Fibroblast of lung (primary cell): ENCODE data around the gene SULT4A1. TPM values are rescaled to one million over a fixed set of nuclear protein-coding genes. Genes with fewer than 3 reads are reported as not detected.

ENCODE experiments used
- DNase-seq, 2 donors: peaks; one replicate each; pipeline versions ENCODE4 v3.0.0 to v3.0.0-alpha.2; 2010; ENCODE audit warnings: low read depth in 2 of 2
- H2AFZ ChIP-seq: 2 replicates; pipeline ENCODE4 v1.5.1; 2012; ENCODE audit warnings: low read length, control low read depth, inconsistent platforms
- H3K27ac ChIP-seq: 2 replicates; pipeline ENCODE4 v1.5.1; 2011; ENCODE audit warnings: low read length, control low read depth; ENCODE audit not compliant: insufficient read depth
- H3K27me3 ChIP-seq: 2 replicates; pipeline ENCODE4 v1.5.1; 2011; ENCODE audit warnings: mild to moderate bottlenecking, low read length; ENCODE audit not compliant: control insufficient read depth, insufficient read depth
- H3K36me3 ChIP-seq: 2 replicates; pipeline ENCODE4 v1.5.1; 2011; ENCODE audit warnings: low read length; ENCODE audit not compliant: control insufficient read depth, insufficient read depth
- H3K4me1 ChIP-seq: 2 replicates; pipeline ENCODE4 v1.5.1; 2011; ENCODE audit warnings: low read length; ENCODE audit not compliant: control insufficient read depth, insufficient read depth; ENCODE audit errors: extremely low read depth
- H3K4me2 ChIP-seq: 2 replicates; pipeline ENCODE4 v1.5.1; 2011; ENCODE audit warnings: low read length, control low read depth; ENCODE audit not compliant: insufficient read depth; ENCODE audit errors: extremely low read depth
- H3K4me3 ChIP-seq, 4 experiments: fragments of 200-600 bp in 1 of 4; sonication (generic) in 1 of 4; replicated peaks in 1 of 4; 2 replicates each; pipeline ENCODE4 v1.5.1; 2011 to 2016; ENCODE audit warnings: low read length in 4 of 4, low read depth in 3 of 4, mild to moderate bottlenecking in 3 of 4, control low read depth in 2 of 4, inconsistent platforms in 1 of 4, mixed read lengths in 1 of 4; ENCODE audit not compliant: insufficient read depth in 1 of 4; ENCODE audit errors: control extremely low read depth in 1 of 4
- H3K79me2 ChIP-seq: 2 replicates; pipeline ENCODE4 v1.5.1; 2012; ENCODE audit warnings: mild to moderate bottlenecking, low read length, inconsistent platforms; ENCODE audit not compliant: control insufficient read depth, insufficient read depth
- H3K9ac ChIP-seq: 2 replicates; pipeline ENCODE4 v1.5.1; 2011; ENCODE audit warnings: mild to moderate bottlenecking, low read length, control low read depth; ENCODE audit not compliant: insufficient read depth
- H3K9me3 ChIP-seq: 2 replicates; pipeline ENCODE4 v1.5.1; 2012; ENCODE audit warnings: low read depth, low read length; ENCODE audit not compliant: control insufficient read depth, insufficient read depth
- H4K20me1 ChIP-seq: 2 replicates; pipeline ENCODE4 v1.5.1; 2011; ENCODE audit warnings: low read length; ENCODE audit not compliant: control insufficient read depth, insufficient read depth; ENCODE audit errors: extremely low read depth
- EZH2 ChIP-seq: IDR thresholded peaks from 2 replicates; pipeline ENCODE4 v1.5.1; 2012; ENCODE audit warnings: low read length, control low read depth, mild to moderate bottlenecking; ENCODE audit errors: missing control alignments
- polyA plus RNA-seq, 2 donors: library from polyadenylated mRNA; depleted of rRNA in 1 of 2; stranded (reverse) in 1 of 2; unstranded in 1 of 2; fragments of >200 nt; gene quantifications; 2 replicates each; pipeline ENCODE4 v1.2.1, GENCODE V29; 2011 to 2012; ENCODE audit warnings: missing spikeins in 1 of 2
- total RNA-seq: library from RNA; depleted of rRNA; stranded (reverse); fragments of >200 nt; gene quantifications from 2 replicates; pipeline ENCODE4 v1.2.1, GENCODE V29; 2014
- TF ChIP-seq, protein P1 (sequence below), 2 donors: IDR thresholded peaks in 1 of 2; conservative IDR thresholded peaks in 1 of 2; 1 replicate in 1 of 2; 2 replicates in 1 of 2; pipeline ENCODE4 v1.5.1; 2011 to 2012; ENCODE audit warnings: low read length in 2 of 2, control low read depth in 1 of 2, inconsistent platforms in 1 of 2, low read depth in 1 of 2, mild to moderate bottlenecking in 1 of 2

The SULT4A1 gene
- total and polyA plus RNA-seq, 2 donors (not counting 1 experiment from before 2014, with no cell fraction given) = 0.16 to 0.50 TPM

DNA sequence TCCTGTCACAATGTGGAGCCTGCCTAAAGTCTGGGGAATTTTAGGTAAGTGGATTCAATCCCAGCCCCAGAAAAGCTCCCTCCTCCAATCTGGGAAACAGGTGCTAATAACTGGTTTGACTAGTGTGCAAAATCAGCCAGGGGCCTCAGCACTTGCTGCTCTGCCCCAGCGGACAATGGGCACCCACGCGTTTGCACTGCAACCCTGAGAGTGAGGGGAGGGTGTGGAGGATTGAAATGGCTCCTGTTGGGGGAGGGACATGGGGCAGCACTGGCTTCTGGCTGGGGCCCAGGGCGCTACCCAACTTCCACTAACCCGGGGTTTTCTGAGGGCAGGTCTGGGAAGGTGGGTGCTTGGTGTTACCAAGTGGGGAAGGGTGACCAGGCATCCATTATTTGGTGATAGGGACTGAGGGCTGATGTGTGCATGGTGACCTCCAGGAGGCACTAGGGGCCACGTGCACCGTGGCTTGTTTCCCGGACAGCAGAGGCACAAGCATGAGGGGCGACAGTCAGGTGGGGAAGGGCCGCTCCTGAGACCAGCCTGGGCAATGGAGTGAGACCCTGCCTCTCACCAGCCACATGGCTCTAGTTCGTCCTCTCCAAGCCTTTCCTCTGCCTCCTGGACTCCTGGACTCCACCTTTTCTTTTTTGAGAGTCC is 33.8 kb upstream of the SULT4A1 start:
- TF ChIP-seq EZH2 = no peak
- TF ChIP-seq, protein P1, sequence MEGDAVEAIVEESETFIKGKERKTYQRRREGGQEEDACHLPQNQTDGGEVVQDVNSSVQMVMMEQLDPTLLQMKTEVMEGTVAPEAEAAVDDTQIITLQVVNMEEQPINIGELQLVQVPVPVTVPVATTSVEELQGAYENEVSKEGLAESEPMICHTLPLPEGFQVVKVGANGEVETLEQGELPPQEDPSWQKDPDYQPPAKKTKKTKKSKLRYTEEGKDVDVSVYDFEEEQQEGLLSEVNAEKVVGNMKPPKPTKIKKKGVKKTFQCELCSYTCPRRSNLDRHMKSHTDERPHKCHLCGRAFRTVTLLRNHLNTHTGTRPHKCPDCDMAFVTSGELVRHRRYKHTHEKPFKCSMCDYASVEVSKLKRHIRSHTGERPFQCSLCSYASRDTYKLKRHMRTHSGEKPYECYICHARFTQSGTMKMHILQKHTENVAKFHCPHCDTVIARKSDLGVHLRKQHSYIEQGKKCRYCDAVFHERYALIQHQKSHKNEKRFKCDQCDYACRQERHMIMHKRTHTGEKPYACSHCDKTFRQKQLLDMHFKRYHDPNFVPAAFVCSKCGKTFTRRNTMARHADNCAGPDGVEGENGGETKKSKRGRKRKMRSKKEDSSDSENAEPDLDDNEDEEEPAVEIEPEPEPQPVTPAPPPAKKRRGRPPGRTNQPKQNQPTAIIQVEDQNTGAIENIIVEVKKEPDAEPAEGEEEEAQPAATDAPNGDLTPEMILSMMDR (conservative IDR thresholded peaks at IDR 0.05 in 1 of 2, IDR thresholded peaks at IDR 0.05 in 1 of 2; ENCODE audit: low read depth in 1 of 2, low read length in 2 of 2) = no peak
- Histone ChIP-seq H3K9ac (no peak overlapping the region), H3K27ac (no peak overlapping the region), H4K20me1 (no peaks in the 10 kb centered on the region), H3K4me3 (no peak overlapping the region), H3K4me1 (peaks cover 8% of the 10 kb centered on the region), H2AFZ (no peak overlapping the region), H3K27me3 (peaks cover 7% of the 10 kb centered on the region), H3K79me2 (no peaks in the 10 kb centered on the region), H3K4me2 (no peak overlapping the region), H3K9me3 (no peaks in the 10 kb centered on the region), H3K36me3 (no peaks in the 10 kb centered on the region)
- no peak for DNase-seq

GRCh38 chr22:43894122-43894521 is 31.8 kb upstream of the SULT4A1 start:
- H3K79me2 ChIP-seq = no peaks in the 10 kb centered on the region
- H3K4me1 ChIP-seq = peaks cover 5% of the 10 kb centered on the region
- no peak for DNase-seq
- H3K4me3 ChIP-seq = no peak overlapping the region
- no peaks in the 10 kb centered on the region for H4K20me1 ChIP-seq
- no peak overlapping the region for H2AFZ ChIP-seq
- no peaks in the 10 kb centered on the region for H3K9me3 ChIP-seq
- no peak for TF ChIP-seq EZH2
- TF ChIP-seq, protein P1 (conservative IDR thresholded peaks at IDR 0.05 in 1 of 2, IDR thresholded peaks at IDR 0.05 in 1 of 2; ENCODE audit: low read depth in 1 of 2, low read length in 2 of 2) = no peak
- H3K27me3 ChIP-seq = peaks cover 16% of the 10 kb centered on the region
- no peak overlapping the region for H3K4me2 ChIP-seq
- H3K9ac ChIP-seq = no peak overlapping the region
- H3K27ac ChIP-seq = no peak overlapping the region
- no peaks in the 10 kb centered on the region for H3K36me3 ChIP-seq

- TF ChIP-seq, protein P1 (conservative IDR thresholded peaks at IDR 0.05 in 1 of 2, IDR thresholded peaks at IDR 0.05 in 1 of 2; ENCODE audit: low read depth in 1 of 2, low read length in 2 of 2) = no peak
- TF ChIP-seq EZH2 = no peak
- Histone ChIP-seq H4K20me1 (no peaks in the 10 kb centered on the region), H2AFZ (no peak overlapping the region), H3K79me2 (no peaks in the 10 kb centered on the region), H3K4me2 (no peak overlapping the region), H3K27ac (no peak overlapping the region), H3K27me3 (peaks cover 16% of the 10 kb centered on the region), H3K9me3 (no peaks in the 10 kb centered on the region), H3K36me3 (no peaks in the 10 kb centered on the region), H3K4me3 (no peak overlapping the region), H3K9ac (no peak overlapping the region), H3K4me1 (peaks cover 3% of the 10 kb centered on the region)
- DNase-seq = no peak
These were observed 31.0 kb upstream of the SULT4A1 start for GRCh38 chr22:43893266-43893665.
